MM.1S (cell line): ENCODE data around the gene SPATA6.

ENCODE experiments used
- EZH2 ChIP-seq: fragments of 300-600 bp; sonication (generic); optimal IDR thresholded peaks from 2 replicates; pipeline ENCODE3; 2017; ENCODE audit warnings: low read depth, mild to moderate bottlenecking, antibody characterized with exemption, low read length, mixed read lengths
- TF ChIP-seq, protein P1 (sequence below): fragments of 300-600 bp; sonication (generic); IDR thresholded peaks from 2 replicates; pipeline ENCODE4 v1.5.1; 2016; ENCODE audit warnings: antibody characterized with exemption, low read length, mixed read lengths

DNA sequence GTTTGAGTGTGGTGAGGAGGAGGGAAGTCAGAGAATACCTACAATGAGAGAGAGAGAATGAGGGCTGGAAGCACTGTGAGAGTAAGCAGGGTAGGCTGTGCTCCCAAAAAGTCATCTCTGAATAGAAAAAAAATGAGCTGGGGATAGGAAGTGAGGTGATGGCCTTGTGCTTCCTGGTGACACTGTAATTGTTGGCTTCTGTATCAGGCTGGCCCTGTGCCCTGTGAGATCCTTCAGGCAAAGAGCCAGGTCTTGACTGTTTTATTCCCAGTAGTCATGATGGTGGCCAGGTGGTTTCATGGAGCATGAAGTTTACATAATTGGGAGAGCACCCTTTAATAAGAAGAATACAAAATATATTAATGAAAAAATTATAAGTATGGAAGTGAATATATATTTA, 20.4 kb upstream of the SPATA6 start:
- TF ChIP-seq, protein P1, sequence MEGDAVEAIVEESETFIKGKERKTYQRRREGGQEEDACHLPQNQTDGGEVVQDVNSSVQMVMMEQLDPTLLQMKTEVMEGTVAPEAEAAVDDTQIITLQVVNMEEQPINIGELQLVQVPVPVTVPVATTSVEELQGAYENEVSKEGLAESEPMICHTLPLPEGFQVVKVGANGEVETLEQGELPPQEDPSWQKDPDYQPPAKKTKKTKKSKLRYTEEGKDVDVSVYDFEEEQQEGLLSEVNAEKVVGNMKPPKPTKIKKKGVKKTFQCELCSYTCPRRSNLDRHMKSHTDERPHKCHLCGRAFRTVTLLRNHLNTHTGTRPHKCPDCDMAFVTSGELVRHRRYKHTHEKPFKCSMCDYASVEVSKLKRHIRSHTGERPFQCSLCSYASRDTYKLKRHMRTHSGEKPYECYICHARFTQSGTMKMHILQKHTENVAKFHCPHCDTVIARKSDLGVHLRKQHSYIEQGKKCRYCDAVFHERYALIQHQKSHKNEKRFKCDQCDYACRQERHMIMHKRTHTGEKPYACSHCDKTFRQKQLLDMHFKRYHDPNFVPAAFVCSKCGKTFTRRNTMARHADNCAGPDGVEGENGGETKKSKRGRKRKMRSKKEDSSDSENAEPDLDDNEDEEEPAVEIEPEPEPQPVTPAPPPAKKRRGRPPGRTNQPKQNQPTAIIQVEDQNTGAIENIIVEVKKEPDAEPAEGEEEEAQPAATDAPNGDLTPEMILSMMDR, result no peak
- TF ChIP-seq EZH2, result no peak
